HG03108 (cell line): ENCODE results near the gene TCP11L1.
"Not testable (repeated sequence)": the region's sequence is repeated elsewhere in the genome, so short reads cannot be mapped to it uniquely, and the experiment has no call there.

ENCODE experiments used
- ATAC-seq: cut with Tn5 transposase; IDR thresholded peaks from one replicate; pipeline ENCODE4 v1.9.1; 2021; ENCODE audit warnings: moderate library complexity; ENCODE audit not compliant: unreplicated experiment

The TCP11L1 gene

DNA sequence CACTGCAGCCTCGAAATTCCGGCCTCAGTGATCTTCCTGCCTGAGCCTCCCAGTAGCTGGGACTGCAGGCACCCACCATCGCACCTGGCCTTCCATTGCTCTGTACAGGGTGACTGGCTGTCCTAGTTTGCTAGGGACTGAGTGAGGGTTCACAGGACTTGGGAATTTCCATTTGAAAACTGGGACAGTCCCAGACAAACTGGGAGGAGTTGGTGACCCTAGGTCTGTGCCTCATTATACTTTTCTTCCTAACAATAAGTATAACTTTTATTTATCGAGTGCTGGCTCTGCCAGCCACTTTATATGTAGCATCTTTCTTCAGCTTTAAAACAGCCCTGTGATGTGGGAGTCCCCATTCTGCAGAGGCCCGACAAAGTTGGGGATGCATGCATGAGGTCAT is 25.5 kb downstream of the TCP11L1 start:
- ATAC-seq = no peak

DNA sequence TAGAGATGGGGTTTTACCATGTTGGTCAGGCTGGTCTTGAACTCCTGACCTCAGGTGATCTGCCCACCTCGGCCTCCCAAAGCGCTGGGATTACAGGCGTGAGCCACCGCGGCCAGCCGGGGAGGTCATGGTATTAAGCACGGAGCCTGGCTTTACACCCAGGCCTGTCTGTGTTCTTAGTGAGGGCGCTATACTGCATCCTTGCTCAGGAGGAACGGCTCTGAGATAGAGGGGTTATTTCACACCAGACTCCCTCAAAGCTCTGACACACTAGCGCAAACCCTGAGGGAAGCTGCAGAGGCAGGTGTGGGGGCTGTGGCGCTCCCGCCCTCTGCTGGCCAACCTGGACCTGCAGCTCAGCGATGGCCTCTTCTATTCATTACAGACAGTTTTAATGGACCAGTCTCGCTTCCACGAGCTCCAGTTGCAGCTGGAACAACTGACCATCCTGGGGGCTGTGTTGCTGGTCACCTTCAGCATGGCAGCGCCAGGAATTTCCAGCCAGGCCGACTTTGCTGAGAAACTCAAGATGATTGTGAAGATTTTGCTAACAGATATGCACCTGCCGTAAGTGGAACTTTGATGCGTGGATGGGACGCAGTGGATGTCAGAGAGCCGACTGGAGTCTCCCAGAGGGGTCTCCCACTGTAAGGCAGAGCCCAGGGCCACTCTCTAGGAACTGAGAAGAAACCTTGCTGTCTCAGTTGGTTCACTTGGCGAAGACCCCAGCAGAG is 26.2 kb downstream of the TCP11L1 start:
- peak; percentile 42 for ATAC-seq

DNA sequence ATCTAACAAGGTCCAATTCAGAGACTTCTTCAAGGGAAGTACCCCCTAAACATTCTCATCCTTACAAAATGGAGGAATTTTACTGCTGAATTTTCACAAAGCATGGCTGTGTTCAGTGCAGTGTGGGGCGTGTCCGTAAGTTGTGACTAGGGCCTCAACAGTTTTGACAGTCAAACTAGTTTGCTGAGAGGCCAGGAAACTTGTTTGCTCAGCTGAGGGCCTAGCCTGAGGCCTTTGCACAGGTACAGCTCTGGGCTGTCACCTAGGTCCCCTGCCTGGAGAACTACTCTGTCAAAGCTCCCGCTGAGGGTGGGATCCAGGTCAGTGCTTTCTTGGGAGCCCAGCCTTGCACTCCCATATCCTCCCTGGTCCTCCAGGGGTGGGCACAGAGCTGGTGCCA is 27.9 kb downstream of the TCP11L1 start:
- no peak for ATAC-seq

DNA sequence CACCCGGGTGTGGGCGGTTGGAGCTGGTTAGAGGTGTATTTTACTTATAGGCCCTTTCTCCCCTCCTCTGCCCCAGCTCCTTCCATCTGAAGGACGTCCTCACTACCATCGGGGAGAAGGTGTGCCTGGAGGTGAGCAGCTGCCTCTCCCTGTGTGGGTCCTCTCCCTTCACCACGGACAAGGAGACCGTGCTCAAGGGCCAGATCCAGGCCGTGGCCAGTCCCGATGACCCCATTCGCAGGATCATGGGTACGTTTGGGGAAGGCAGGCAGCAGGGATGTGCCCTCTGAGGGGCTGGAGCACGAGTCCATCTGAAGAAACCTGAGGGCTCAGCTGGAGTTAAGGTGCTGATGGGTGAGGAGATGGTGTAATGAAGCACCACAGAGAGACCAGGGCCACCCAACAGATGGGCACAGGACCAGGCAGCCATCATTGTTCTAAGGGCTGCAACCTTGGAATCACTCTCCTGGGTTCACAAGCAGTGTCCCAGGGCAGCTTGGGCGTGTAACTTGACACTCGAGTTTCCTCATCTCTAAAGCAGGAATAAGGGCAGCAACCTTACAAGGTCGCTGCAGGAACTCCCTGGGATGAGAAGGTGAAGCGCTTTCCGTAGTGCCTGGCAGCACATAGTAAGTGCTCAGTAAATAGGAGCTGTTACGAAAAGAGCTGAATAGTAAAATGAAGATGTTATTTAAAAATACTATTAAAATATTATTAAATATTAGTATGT is 29.4 kb downstream of the TCP11L1 start:
- no peak for ATAC-seq

DNA sequence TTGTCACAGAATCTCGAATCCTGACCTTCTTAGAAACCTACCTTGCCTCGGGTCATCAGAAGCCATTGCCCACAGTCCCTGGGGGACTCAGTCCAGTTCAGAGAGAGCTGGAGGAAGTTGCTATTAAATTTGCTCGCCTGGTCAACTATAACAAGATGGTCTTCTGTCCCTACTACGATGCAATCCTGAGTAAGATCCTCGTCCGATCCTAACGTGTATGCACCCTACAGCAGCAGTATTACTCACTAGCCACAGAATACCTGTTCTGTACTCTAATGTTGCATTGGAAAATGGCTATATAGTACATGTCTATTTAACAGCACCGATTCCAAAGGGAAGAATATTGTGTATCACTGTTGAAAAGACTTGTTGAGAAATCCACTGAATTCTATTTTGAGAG is 33.1 kb downstream of the TCP11L1 start:
- ATAC-seq = no peak

DNA sequence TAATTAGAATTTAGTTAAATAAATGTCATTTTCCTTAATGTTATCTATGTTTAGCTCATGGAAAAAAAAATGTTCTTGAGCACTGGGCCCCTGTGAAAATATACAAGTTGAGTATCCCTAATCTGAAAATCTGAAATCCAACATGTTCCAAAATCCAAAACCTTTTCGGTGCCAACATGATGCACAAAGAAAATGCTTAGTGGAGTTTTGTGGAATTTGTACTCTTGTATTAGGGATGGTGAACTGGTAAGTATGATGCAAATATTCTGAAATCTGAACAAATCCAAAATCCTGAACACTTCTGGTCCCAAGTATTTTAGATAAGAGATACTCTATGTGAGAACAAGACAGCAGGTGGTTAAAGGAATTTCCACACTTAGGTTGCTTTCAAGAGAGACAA is 44.5 kb downstream of the TCP11L1 start:
- ATAC-seq = no peak

DNA sequence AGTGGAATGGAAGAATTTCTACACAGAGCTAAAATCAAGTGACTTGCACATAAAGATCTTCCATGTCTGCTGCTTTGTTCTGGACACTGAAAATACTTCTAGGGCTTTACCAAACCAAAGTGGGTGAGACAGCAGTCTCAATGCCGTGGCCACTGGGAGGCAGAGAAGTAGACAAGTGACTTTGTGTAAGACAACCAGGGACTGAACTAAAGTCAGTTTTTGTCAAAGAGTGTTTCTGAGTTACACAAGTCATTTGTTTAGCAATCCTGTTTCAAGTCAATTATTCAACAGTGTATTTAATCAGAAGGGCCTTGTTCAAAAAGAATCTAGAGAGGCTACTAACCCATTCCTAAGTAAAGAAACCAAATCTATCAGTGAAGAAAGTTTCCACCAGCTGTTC is 46.6 kb downstream of the TCP11L1 start:
- no peak for ATAC-seq

DNA sequence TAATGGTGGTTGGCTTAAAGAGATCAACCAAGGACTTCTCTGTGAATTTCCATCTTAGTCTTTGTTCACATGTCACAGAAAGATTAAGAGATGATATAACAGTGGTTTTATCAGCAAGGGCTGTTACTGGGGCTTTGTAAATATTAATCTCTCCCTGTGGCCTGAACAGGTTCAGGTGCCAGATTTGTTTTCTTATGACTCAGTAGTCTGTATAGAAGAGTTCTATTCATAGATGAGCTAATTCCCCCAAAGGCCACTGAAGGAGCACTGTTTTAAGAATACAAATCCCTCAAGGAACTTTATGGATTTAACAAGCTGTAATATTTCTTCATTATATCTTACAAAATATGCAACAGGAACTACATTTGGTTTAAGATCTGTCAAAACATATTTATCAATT is 50.4 kb downstream of the TCP11L1 start:
- no peak for ATAC-seq

DNA sequence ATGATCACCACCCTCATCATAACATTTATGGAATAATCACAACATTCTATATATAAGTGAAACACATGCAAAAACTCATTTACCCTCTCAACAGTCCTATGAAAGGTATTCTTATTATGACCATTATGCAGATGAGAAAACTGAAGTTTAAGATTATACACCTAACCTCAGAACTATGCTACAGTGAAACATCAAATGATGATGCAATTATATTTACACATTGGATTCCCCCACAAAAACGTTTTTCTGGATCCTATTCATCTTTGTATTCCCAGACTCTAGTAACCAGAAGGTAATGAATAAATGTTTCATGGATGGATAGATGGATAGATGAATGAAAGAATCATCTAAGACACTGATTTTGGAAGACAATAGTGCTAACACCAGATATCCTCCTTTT is 54.8 kb downstream of the TCP11L1 start:
- ATAC-seq = no peak

DNA sequence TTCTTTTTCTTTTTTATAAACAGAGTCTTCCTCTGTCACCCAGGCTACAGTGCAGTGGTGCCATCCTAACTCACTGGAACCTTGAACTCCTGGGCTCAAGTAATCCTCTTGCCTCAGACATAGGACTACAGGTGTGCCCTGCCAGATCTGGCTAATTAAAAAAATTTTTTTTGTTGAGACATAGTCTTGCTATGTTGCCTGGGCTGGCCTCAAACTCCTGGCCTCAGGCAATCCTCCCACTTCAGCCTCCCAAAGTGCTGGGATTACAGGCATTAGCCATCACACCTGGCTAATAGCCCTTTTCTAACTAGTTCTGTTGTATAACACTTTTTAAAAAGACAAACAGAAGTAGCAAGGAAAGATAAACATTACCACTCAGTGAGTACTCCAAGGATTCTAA is 64.5 kb downstream of the TCP11L1 start:
- ATAC-seq = no peak

DNA sequence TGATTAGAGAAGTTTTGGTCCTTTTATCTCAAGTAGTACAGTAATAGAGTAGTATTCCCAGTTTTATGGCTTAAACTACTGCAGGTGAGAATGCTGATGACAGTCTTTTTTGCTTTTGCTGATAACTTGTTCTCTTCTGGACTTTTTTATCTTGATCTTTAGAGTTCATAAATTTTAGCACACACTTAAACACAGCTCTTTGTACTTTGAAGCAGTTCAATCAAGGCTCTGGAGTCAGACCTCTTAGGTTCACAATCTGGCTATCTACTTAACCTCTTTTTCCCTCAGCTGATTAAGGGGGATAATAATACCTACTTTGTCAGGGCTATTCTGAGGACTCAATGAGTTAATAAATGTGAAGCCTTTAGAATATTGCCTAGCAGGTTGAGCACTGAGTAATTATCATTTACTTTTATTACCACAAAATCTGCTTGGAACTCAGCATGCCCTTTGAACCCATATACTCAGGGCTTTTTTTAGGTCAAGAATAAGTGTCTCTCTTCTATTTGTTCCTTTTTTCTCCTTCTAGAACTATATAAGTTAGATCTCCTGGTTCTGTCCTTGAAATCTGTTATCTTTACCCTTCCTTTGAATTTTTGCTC is 70.0 kb downstream of the TCP11L1 start:
- no peak for ATAC-seq

DNA sequence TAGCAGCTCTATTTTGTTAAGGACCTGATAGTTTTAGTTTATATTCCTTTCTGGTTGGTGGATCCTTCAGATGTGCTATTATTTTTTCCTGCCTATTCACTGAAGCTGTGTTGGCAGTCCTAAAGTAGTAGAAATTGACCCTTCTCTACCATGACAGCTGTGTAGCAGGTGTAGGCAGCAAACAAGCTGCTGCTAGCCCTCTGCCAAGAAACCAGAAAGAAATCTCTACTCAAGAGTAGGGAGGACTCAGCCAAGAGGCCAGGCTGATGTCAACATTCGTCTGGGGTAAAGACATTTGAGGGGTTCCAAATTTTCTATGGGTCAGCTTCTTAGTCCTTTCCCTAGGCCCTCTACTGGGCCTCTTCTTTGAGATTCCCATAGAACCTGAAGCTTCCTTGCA is 70.7 kb downstream of the TCP11L1 start:
- ATAC-seq = no peak

DNA sequence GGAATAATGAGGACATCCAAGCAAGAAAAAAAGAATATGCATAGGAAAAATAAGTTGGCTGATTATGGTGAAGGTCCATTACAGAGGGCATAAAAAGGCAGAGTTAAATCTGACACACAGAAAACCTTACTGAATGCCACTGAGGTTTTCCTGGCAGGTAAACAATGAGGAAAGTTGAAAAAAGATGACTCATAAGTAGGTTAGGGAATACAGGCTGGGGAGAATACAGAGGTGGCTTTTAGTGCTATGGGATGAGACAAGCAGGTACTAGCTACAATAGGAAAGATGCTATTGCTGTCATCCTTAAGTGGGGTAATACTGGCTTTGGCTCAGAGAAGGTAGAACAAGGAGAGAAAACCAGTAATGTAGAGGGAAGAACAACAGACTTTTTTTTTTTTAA is 77.2 kb downstream of the TCP11L1 start:
- ATAC-seq = no peak

DNA sequence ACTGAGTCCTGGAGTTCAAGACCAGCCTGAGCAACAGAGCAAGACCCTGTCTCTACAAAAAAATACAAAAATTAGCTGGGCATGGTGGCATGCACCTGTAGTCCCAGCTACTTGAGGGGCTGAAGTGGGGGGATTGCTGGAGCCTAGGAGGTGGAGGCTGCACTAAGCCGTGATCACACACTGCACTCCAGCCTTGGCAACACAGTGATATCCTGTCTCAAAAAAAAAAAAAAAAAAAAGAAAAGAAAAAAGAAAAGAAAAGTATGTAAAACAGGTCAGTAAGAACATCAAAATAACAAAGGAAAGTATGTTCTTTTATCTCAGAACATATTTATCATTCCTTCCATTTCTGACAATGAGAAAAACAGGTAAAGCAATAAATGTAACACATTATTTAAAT is 83.3 kb downstream of the TCP11L1 start:
- ATAC-seq = not testable (repeated sequence)
